Ectodermal cell (in vitro differentiated cells): Measurements from ENCODE around the gene MAP2K5.

Experiments
- H3K27ac ChIP-seq: 2 replicates; pipeline ENCODE4 v1.7.0; 2013; ENCODE audit warnings: mild to moderate bottlenecking, low read depth, low read length; ENCODE audit not compliant: insufficient read depth, poor library complexity, severe bottlenecking
- H3K27me3 ChIP-seq: 2 replicates; pipeline ENCODE4 v1.7.0; 2013; ENCODE audit warnings: mild to moderate bottlenecking, low read length; ENCODE audit not compliant: insufficient read depth, control insufficient read depth, poor library complexity, severe bottlenecking
- H3K36me3 ChIP-seq: one replicate; pipeline ENCODE4 v1.7.0; 2013; ENCODE audit warnings: low read length; ENCODE audit not compliant: control insufficient read depth, insufficient read depth
- H3K4me1 ChIP-seq: one replicate; pipeline ENCODE4 v1.7.0; 2013; ENCODE audit warnings: low read length; ENCODE audit not compliant: control insufficient read depth, insufficient read depth
- H3K4me3 ChIP-seq: 2 replicates; pipeline ENCODE4 v1.7.0; 2013; ENCODE audit warnings: low read depth, low read length, control low read depth; ENCODE audit not compliant: insufficient read depth
- H3K9me3 ChIP-seq: 2 replicates; pipeline ENCODE4 v1.7.0; 2013; ENCODE audit warnings: mild to moderate bottlenecking, low read length, moderate library complexity; ENCODE audit not compliant: control insufficient read depth
- WGBS, 2 experiments: methylation state at CpG; one replicate each; pipeline ENCODE4 v1.1.7; 2013; ENCODE audit warnings: missing lambda C conversion rate in 2 of 2; 5-methylcytosine and 5-hydroxymethylcytosine counted together

The MAP2K5 gene

GRCh38 chr15:67590191-67590590 lies 47.7 kb downstream of the MAP2K5 start:
- Histone ChIP-seq H3K27me3 (no peaks in the 10 kb centered on the region), H3K4me3 (no peak overlapping the region), H3K36me3 (peaks cover 6% of the 10 kb centered on the region), H3K9me3 (no peaks in the 10 kb centered on the region), H3K4me1 (no peaks in the 10 kb centered on the region), H3K27ac (no peak overlapping the region)
- WGBS, 2 experiments: 85 to 94% methylated on average over 3 of the region's 3 CpGs

GRCh38 chr15:67592245-67592644 lies 49.7 kb downstream of the MAP2K5 start:
- no peaks in the 10 kb centered on the region for H3K27me3 ChIP-seq
- no peak overlapping the region for H3K4me3 ChIP-seq
- peaks cover 6% of the 10 kb centered on the region for H3K36me3 ChIP-seq
- H3K4me1 ChIP-seq: no peaks in the 10 kb centered on the region
- no peak overlapping the region for H3K27ac ChIP-seq
- H3K9me3 ChIP-seq: no peaks in the 10 kb centered on the region

GRCh38 chr15:67593562-67593961 lies 51.1 kb downstream of the MAP2K5 start:
- H3K9me3 ChIP-seq: no peaks in the 10 kb centered on the region
- no peak overlapping the region for H3K27ac ChIP-seq
- 93 to 95% methylated on average over 6 of the region's 6 CpGs for WGBS, 2 experiments
- no peak overlapping the region for H3K4me3 ChIP-seq
- H3K4me1 ChIP-seq: no peaks in the 10 kb centered on the region
- H3K27me3 ChIP-seq: no peaks in the 10 kb centered on the region
- no peaks in the 10 kb centered on the region for H3K36me3 ChIP-seq

- Histone ChIP-seq H3K36me3 (no peaks in the 10 kb centered on the region), H3K4me3 (no peak overlapping the region), H3K4me1 (no peaks in the 10 kb centered on the region), H3K9me3 (no peaks in the 10 kb centered on the region), H3K27ac (no peak overlapping the region), H3K27me3 (no peaks in the 10 kb centered on the region)
These were observed 52.3 kb downstream of the MAP2K5 start for GRCh38 chr15:67594770-67595169.

- Histone ChIP-seq H3K9me3 (no peaks in the 10 kb centered on the region), H3K27ac (no peak overlapping the region), H3K4me1 (no peaks in the 10 kb centered on the region), H3K36me3 (no peaks in the 10 kb centered on the region), H3K27me3 (no peaks in the 10 kb centered on the region), H3K4me3 (no peak overlapping the region)
These were observed 53.1 kb downstream of the MAP2K5 start for GRCh38 chr15:67595572-67595971.

- Histone ChIP-seq H3K36me3 (no peaks in the 10 kb centered on the region), H3K4me3 (no peak overlapping the region), H3K27me3 (no peaks in the 10 kb centered on the region), H3K4me1 (no peaks in the 10 kb centered on the region), H3K27ac (no peak overlapping the region), H3K9me3 (no peaks in the 10 kb centered on the region)
- WGBS, 2 experiments: 89 to 98% methylated on average over 1 to 2 of the region's 2 CpGs
These were observed 58.6 kb downstream of the MAP2K5 start for GRCh38 chr15:67601073-67601472.

- H3K4me3 ChIP-seq: no peak overlapping the region
- WGBS, 2 experiments: 94 to 98% methylated on average over 4 of the region's 4 CpGs
- no peak overlapping the region for H3K27ac ChIP-seq
- H3K4me1 ChIP-seq: no peaks in the 10 kb centered on the region
- no peaks in the 10 kb centered on the region for H3K27me3 ChIP-seq
- H3K9me3 ChIP-seq: no peaks in the 10 kb centered on the region
- no peaks in the 10 kb centered on the region for H3K36me3 ChIP-seq
These were observed 60.6 kb downstream of the MAP2K5 start for GRCh38 chr15:67603063-67603462.

- Histone ChIP-seq H3K4me1 (no peaks in the 10 kb centered on the region), H3K36me3 (no peaks in the 10 kb centered on the region), H3K27me3 (no peaks in the 10 kb centered on the region), H3K27ac (no peak overlapping the region), H3K4me3 (no peak overlapping the region), H3K9me3 (no peaks in the 10 kb centered on the region)
- 100% methylated on average over 1 to 2 of the region's 2 CpGs for WGBS, 2 experiments
These were observed 63.4 kb downstream of the MAP2K5 start for GRCh38 chr15:67605871-67606270.

GRCh38 chr15:67606742-67607141 lies 64.2 kb downstream of the MAP2K5 start:
- H3K9me3 ChIP-seq: no peaks in the 10 kb centered on the region
- 90 to 94% methylated on average over 1 of the region's 1 CpG for WGBS, 2 experiments
- H3K27ac ChIP-seq: no peak overlapping the region
- no peak overlapping the region for H3K4me3 ChIP-seq
- no peaks in the 10 kb centered on the region for H3K4me1 ChIP-seq
- H3K27me3 ChIP-seq: no peaks in the 10 kb centered on the region
- no peaks in the 10 kb centered on the region for H3K36me3 ChIP-seq

- Histone ChIP-seq H3K27me3 (no peaks in the 10 kb centered on the region), H3K4me3 (no peak overlapping the region), H3K9me3 (no peaks in the 10 kb centered on the region), H3K36me3 (no peaks in the 10 kb centered on the region), H3K27ac (no peak overlapping the region), H3K4me1 (no peaks in the 10 kb centered on the region)
- WGBS, 2 experiments: 90 to 100% methylated on average over 3 to 4 of the region's 4 CpGs
These were observed 64.8 kb downstream of the MAP2K5 start for GRCh38 chr15:67607329-67607728.

GRCh38 chr15:67607959-67608637 lies 65.6 kb downstream of the MAP2K5 start:
- WGBS, 2 experiments: 83 to 95% methylated on average over 2 to 3 of the region's 3 CpGs
- Histone ChIP-seq H3K4me3 (no peak overlapping the region), H3K27me3 (no peaks in the 10 kb centered on the region), H3K9me3 (no peaks in the 10 kb centered on the region), H3K36me3 (no peaks in the 10 kb centered on the region), H3K27ac (no peak overlapping the region), H3K4me1 (no peaks in the 10 kb centered on the region)
